H1 (cell line): Measurements from ENCODE around the gene PLEKHN1.

Source experiments
- CBX5 ChIP-seq: fragments of 300-800, 300-1000 bp; sonication (generic); IDR thresholded peaks from 2 replicates; pipeline ENCODE4 v1.7.1; 2016; ENCODE audit warnings: antibody characterized with exemption, low read length, low read depth
- CEBPB ChIP-seq: IDR thresholded peaks from 2 replicates; pipeline ENCODE4 v1.6.1; 2012; ENCODE audit warnings: low read depth, low read length
- CHD2 ChIP-seq: IDR thresholded peaks from 2 replicates; pipeline ENCODE4 v1.6.1; 2012; ENCODE audit warnings: low read length, improper control_type of control experiment
- CTCF ChIP-seq, 3 experiments: IDR thresholded peaks; 1 replicate in 2 of 3; 2 replicates in 1 of 3; pipeline versions ENCODE4 v1.5.1 to v1.6.1; 2011; ENCODE audit warnings: low read length in 3 of 3, mild to moderate bottlenecking in 3 of 3, inconsistent platforms in 2 of 3, low read depth in 1 of 3, moderate library complexity in 1 of 3; ENCODE audit not compliant: insufficient read depth in 1 of 3; ENCODE audit errors: control extremely low read depth in 1 of 3
- EGR1 ChIP-seq: IDR thresholded peaks from 2 replicates; pipeline ENCODE4 v1.6.1; 2011; ENCODE audit warnings: low read depth, low read length, borderline replicate concordance
- KDM4A ChIP-seq: IDR thresholded peaks from one replicate; pipeline ENCODE4 v1.7.1; 2012; ENCODE audit warnings: low read depth, mild to moderate bottlenecking, moderate library complexity, low read length, inconsistent platforms; ENCODE audit not compliant: severe bottlenecking
- POLR2A ChIP-seq, 2 experiments: IDR thresholded peaks; 1 replicate in 1 of 2; 2 replicates in 1 of 2; pipeline ENCODE4 v1.6.1; 2011; ENCODE audit warnings: low read depth in 2 of 2, low read length in 2 of 2, mild to moderate bottlenecking in 2 of 2; ENCODE audit errors: control extremely low read depth in 1 of 2
- SRF ChIP-seq: IDR thresholded peaks from 2 replicates; pipeline ENCODE4 v1.6.1; 2011; ENCODE audit warnings: mild to moderate bottlenecking, low read depth, low read length, moderate library complexity

- TF ChIP-seq CTCF (IDR thresholded peaks at IDR 0.05; ENCODE audit: control extremely low read depth in 1 of 3, insufficient read depth in 1 of 3, low read depth in 1 of 3, low read length in 3 of 3): no peak
- TF ChIP-seq EGR1: no peak
- no peak for TF ChIP-seq CHD2
- no peak for TF ChIP-seq POLR2A (IDR thresholded peaks at IDR 0.05; ENCODE audit: control extremely low read depth in 1 of 2, low read depth in 2 of 2, low read length in 2 of 2)
- no peak for TF ChIP-seq CBX5
- TF ChIP-seq SRF: no peak
- TF ChIP-seq KDM4A: no peak
- no peak for TF ChIP-seq CEBPB
Observed at GRCh38 chr1:991895-992294, 25.6 kb downstream of the PLEKHN1 start.
